ENCODE results near the gene RDX.

The RDX gene

GRCh38 chr11:110160437-110160836 is 136.0 kb downstream of the RDX start:
- H3K4me3 ChIP-seq (ENCODE audit: low read length) = no peak overlapping the region
- TF ChIP-seq CTCF (IDR thresholded peaks at IDR 0.05; ENCODE audit: insufficient read depth, low read depth, low read length, missing control alignments) = no peak
- DNase-seq (ENCODE audit: low read depth) = no peak

- no peak overlapping the region for H3K4me3 ChIP-seq (ENCODE audit: low read length)
- no peak for TF ChIP-seq CTCF (IDR thresholded peaks at IDR 0.05; ENCODE audit: insufficient read depth, low read depth, low read length, missing control alignments)
- no peak for DNase-seq (ENCODE audit: low read depth)
These were observed 136.4 kb downstream of the RDX start for GRCh38 chr11:110160016-110160415.

GRCh38 chr11:110159476-110159875 is 136.9 kb downstream of the RDX start:
- DNase-seq (ENCODE audit: low read depth) = no peak
- no peak overlapping the region for H3K4me3 ChIP-seq (ENCODE audit: low read length)
- TF ChIP-seq CTCF (IDR thresholded peaks at IDR 0.05; ENCODE audit: insufficient read depth, low read depth, low read length, missing control alignments) = no peak

GRCh38 chr11:110158317-110159200 is 137.9 kb downstream of the RDX start:
- no peak for DNase-seq (ENCODE audit: low read depth)
- no peak for TF ChIP-seq CTCF (IDR thresholded peaks at IDR 0.05; ENCODE audit: insufficient read depth, low read depth, low read length, missing control alignments)
- H3K4me3 ChIP-seq (ENCODE audit: low read length) = no peak overlapping the region

- H3K4me3 ChIP-seq (ENCODE audit: low read length) = no peak overlapping the region
- no peak for TF ChIP-seq CTCF (IDR thresholded peaks at IDR 0.05; ENCODE audit: insufficient read depth, low read depth, low read length, missing control alignments)
- DNase-seq (ENCODE audit: low read depth) = no peak
These were observed 139.9 kb downstream of the RDX start for GRCh38 chr11:110156503-110156902.

- TF ChIP-seq CTCF (IDR thresholded peaks at IDR 0.05; ENCODE audit: insufficient read depth, low read depth, low read length, missing control alignments) = no peak
- no peak overlapping the region for H3K4me3 ChIP-seq (ENCODE audit: low read length)
- DNase-seq (ENCODE audit: low read depth) = no peak
These were observed 142.9 kb downstream of the RDX start for GRCh38 chr11:110153474-110153873.

- TF ChIP-seq CTCF (IDR thresholded peaks at IDR 0.05; ENCODE audit: insufficient read depth, low read depth, low read length, missing control alignments) = no peak
- H3K4me3 ChIP-seq (ENCODE audit: low read length) = no peak overlapping the region
- no peak for DNase-seq (ENCODE audit: low read depth)
These were observed 144.2 kb downstream of the RDX start for GRCh38 chr11:110152199-110152598.

Measured in epithelial cell of esophagus (primary cell).